WI38 (cell line): ENCODE measurements around the gene LAD1.

Experiments
- H3K4me3 ChIP-seq: 2 replicates; pipeline ENCODE4 v1.5.1; 2011; ENCODE audit warnings: low read depth, mild to moderate bottlenecking, control low read depth, low read length
- TF ChIP-seq, protein P1 (sequence below): IDR thresholded peaks from 2 replicates; pipeline ENCODE4 v1.5.1; 2012; ENCODE audit warnings: low read depth, mild to moderate bottlenecking, control low read depth, low read length

The LAD1 gene

DNA sequence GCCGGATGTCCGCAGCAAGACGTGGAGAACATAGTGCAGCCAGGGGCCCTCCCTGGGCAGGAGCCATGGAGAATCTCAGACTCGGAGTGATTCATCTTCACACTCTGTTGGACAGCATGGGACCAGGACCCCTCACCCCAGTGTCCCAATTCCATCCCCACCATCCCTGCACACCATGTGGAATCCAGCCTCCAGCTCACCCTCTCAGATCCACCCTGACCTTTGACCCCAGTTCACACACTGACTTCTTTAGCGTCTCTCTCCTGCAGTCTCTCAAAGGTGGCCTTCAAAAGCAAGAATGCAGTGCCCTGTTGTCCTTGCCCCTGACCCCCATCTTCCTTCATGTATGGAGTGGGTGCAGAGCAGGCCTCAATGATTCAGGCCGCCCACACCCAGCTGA is 24.5 kb upstream of the LAD1 start:
- no peak overlapping the region for H3K4me3 ChIP-seq
- TF ChIP-seq, protein P1, sequence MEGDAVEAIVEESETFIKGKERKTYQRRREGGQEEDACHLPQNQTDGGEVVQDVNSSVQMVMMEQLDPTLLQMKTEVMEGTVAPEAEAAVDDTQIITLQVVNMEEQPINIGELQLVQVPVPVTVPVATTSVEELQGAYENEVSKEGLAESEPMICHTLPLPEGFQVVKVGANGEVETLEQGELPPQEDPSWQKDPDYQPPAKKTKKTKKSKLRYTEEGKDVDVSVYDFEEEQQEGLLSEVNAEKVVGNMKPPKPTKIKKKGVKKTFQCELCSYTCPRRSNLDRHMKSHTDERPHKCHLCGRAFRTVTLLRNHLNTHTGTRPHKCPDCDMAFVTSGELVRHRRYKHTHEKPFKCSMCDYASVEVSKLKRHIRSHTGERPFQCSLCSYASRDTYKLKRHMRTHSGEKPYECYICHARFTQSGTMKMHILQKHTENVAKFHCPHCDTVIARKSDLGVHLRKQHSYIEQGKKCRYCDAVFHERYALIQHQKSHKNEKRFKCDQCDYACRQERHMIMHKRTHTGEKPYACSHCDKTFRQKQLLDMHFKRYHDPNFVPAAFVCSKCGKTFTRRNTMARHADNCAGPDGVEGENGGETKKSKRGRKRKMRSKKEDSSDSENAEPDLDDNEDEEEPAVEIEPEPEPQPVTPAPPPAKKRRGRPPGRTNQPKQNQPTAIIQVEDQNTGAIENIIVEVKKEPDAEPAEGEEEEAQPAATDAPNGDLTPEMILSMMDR, result no peak

DNA sequence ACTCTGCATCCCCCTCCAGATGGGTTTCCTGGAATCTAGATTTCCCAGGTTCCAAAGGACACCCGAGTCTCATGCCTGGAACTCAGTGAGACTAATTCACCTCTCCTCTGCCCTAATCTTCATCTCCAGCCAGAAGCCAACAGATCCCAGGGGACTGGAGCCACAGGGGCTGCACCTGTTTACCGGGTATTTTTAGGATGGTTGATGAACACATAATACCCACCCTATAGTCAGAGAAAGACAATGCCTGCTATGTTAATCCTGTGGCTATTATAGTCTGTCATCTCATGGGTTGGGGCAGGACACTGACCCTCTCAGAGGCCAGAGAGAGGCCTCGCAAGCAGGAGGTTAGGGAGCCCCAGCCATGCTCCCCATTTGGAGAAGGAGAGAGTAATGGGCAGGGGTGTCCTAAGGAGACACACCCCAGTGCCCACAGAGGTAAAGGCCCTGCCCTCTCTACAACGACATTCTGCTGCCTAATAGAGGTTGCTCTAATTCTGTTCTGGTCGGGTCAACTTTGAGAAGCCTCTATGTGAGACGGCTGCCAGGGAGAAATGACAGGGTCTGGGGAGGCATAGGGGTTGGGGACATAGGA is 23.4 kb upstream of the LAD1 start:
- TF ChIP-seq, protein P1, result no peak
- H3K4me3 ChIP-seq, result no peak overlapping the region

DNA sequence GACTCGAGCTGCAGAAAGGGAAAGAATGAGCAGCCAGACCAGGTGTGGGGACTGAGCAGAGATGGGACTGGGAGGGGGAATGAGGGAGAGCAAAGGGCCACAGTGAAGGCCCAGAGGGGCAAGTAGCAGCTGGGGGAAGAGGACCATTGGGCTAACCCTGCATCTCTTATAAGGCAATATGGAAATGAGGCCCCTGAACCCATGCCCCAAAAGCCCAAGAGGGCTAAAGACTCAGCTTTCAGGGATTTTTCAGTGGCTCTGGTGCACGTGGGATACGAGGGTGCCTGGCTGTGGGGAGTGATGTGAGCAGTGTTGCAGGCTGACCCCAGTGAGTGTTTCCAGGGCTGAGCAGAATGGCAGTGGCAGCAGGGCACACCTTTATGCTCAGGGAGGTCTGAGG is 22.9 kb upstream of the LAD1 start:
- TF ChIP-seq, protein P1, result no peak
- no peak overlapping the region for H3K4me3 ChIP-seq

DNA sequence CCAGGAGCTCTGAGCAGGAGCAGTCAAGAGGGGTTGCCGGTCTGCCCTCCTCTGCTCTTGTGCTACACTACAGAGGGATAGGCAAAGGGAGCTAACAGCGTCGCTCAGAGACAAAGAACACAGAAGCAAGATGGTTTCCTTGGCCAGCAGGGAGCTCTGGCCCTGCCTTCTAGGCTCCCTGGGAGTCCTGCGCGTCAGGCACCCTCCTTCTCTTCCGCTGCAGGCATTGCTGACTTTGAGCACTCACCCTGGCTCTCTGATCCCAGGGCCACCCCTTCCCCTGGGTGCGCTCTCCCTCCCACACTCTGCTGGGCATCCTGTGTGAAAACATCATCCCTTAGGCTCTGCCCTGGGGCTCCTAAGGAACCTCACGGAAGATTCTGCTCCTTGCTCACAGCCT is 21.9 kb upstream of the LAD1 start:
- TF ChIP-seq, protein P1, result no peak
- H3K4me3 ChIP-seq, result no peak overlapping the region

DNA sequence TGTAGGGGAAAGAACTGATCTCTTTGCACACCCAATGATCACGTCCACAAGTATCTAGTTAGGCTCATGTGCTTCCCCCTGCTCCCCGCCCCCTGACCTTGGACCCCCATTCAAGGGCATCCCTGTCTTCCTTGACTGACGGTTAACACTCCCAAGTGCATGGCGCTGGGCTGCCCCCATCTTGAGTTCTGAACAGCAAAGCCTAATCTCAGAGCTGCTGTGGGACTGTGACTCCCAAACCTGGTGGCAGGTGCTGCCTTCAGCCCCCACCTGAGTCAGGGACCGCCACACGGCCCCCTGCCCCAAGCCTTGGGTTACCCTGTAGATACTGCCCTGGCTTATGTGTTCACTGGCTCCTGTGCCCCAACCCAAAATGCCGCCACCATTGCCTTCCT is 21.5 kb upstream of the LAD1 start:
- H3K4me3 ChIP-seq, result no peak overlapping the region
- TF ChIP-seq, protein P1, result no peak

DNA sequence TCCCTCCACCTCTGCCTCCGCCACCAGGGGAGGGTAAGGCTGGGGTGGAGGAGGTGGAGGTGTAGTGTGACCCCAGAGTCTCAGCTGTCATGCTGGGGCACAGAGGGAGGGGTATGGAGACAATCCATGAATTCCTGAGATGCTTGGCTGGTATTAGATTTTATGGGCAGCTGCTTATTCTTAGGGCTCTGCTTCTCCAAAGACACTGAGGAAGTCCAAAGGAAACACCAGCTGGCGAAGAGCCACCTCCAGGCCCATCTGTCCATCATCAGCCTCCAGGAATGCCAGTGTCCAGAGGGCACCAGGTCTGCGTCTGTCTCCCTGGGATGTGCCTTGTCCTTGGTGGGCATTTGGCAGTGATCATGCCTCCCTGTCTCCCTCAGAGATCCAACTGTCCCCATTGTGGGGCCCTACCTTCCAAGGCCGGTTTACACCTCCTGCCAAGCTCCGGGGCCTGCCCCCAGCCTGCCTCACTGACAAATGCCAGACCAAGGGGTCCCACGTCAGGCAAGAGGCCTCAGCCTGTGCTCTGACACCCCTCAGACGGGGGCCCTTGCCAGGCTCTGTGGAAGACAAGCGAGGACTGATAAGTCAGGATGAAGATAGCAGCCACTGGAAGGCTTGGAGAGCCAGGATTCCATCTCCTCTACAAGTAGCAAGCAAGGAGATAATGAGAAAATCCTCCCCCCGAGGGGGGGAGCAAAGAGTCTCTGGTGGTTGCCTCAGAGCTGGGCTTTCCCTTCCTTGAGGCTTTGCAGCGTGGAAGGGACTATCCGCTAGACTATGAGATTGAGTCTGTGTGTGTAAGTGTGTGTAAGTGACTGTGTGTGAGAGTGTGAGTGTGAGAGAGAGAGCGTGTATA is 20.9 kb upstream of the LAD1 start:
- TF ChIP-seq, protein P1, result no peak
- no peak overlapping the region for H3K4me3 ChIP-seq

DNA sequence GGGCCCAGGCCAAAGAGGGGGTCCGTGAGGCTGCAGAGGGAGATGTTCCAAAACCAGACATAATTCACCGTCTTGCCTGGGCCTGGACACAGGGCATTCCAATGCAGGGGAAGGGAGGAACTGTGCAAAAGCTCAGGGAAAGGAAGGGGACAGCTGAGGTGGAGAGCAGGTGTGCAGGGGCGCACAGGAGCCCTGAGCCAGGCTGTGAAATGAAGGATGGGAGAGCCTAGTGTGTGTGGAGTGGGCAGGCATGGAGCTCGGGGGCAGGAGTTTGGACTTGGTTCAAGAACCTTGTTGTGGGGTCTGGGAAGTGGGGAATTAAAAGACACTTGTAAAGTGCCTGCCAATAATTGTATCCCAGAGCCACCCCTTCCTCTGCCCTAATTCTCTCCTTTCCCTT is 20.1 kb upstream of the LAD1 start:
- H3K4me3 ChIP-seq, result no peak overlapping the region
- TF ChIP-seq, protein P1, result no peak
